AG04449 (cell line): ENCODE results near the gene RAPGEF2.
A peak's percentile ranks its signal among the peaks of the same experiment; 100 is the strongest.
"Not testable (repeated sequence)": the region's sequence is repeated elsewhere in the genome, so short reads cannot be mapped to it uniquely, and the experiment has no call there.

Experiments used
- CTCF ChIA-PET: fragments of 350-600 bp; formaldehyde crosslinking; extraction: SDS; loops from one replicate; lab custom pipeline; 2021; ENCODE audit warnings: antibody characterized with exemption; lab: Yijun Ruan, JAX
- POLR2A ChIA-PET: fragments of 400-600, 350-600 bp; formaldehyde crosslinking; extraction: SDS; loops from one replicate; lab custom pipeline; 2020; ENCODE audit warnings: antibody characterized with exemption, inconsistent platforms; lab: Yijun Ruan, JAX
- DNase-seq: peaks from one replicate; pipeline ENCODE4 v3.0.0-alpha.2; 2010; ENCODE audit warnings: low read depth, low spot score
- H3K4me3 ChIP-seq: 2 replicates; pipeline ENCODE4 v1.5.1; 2011; ENCODE audit warnings: low read depth, mild to moderate bottlenecking, control low read depth, low read length
- TF ChIP-seq, protein P1 (sequence below): IDR thresholded peaks from one replicate; pipeline ENCODE4 v1.5.1; 2011; ENCODE audit warnings: mild to moderate bottlenecking, moderate library complexity, low read length, control low read depth, inconsistent platforms; ENCODE audit not compliant: insufficient read depth; ENCODE audit errors: missing control alignments

The RAPGEF2 gene, protein sequence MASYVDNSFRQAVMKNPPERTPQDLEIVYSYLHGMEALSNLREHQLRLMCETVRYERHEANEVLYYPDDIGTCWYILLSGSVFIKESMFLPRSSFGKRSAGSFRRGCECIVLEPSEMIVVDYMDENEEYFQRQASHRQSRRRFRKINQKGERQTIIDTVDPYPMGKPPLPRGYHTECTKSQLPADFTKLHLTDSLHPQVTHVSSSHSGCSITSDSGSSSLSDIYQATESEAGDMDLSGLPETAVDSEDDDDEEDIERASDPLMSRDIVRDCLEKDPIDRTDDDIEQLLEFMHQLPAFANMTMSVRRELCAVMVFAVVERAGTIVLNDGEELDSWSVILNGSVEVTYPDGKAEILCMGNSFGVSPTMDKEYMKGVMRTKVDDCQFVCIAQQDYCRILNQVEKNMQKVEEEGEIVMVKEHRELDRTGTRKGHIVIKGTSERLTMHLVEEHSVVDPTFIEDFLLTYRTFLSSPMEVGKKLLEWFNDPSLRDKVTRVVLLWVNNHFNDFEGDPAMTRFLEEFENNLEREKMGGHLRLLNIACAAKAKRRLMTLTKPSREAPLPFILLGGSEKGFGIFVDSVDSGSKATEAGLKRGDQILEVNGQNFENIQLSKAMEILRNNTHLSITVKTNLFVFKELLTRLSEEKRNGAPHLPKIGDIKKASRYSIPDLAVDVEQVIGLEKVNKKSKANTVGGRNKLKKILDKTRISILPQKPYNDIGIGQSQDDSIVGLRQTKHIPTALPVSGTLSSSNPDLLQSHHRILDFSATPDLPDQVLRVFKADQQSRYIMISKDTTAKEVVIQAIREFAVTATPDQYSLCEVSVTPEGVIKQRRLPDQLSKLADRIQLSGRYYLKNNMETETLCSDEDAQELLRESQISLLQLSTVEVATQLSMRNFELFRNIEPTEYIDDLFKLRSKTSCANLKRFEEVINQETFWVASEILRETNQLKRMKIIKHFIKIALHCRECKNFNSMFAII (N-terminal part only)

DNA sequence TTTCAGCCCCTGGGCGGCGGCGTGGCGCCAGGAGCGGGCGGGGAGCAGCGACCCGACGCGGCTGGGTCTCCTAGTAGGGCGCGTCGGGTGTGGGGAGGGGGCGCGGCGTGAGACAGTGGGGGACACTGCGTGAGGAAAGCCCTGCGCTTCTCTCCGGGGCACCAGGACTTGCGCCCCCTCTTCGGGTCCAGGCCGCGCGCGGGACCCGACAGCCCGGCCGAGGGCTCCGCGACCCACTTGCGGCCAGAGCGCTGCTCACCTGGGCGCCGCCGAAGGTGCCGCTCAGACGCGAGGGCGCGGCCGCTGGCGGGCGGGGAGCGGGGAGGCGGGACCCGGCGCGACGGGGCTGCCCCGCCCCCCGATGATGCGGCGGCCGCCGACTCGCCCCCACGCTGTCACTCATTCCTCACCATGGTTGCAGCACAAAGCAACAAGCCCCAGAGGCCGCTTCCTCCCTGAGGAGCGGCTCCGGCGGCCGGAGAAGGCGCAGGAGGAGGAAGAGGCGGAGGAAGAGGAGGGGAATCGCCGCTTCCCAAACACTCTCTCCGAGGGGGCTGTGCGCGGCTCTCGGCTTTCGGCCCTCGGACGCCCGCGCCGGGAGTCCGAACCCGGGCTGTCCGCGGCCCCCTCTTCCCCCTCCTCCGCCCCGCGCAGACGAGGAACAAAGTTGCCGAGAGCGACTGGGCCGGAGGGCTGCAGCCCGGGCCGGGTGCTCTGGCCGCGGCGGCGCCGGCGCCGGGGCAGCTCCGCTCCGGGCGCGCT, at the start of gene RAPGEF2:
TSS of gene RAPGEF2 (plus strand) at position 458 of the 762 bp plus-strand sequence. CDS start 1,084 bp downstream, outside the sequence.
- H3K4me3 ChIP-seq = peak within 1 kb of the TSS; percentile 85
- peak; percentile 41 for DNase-seq
- ChIA-PET POLR2A (no interaction called here), CTCF (no interaction called here)
- TF ChIP-seq, protein P1, sequence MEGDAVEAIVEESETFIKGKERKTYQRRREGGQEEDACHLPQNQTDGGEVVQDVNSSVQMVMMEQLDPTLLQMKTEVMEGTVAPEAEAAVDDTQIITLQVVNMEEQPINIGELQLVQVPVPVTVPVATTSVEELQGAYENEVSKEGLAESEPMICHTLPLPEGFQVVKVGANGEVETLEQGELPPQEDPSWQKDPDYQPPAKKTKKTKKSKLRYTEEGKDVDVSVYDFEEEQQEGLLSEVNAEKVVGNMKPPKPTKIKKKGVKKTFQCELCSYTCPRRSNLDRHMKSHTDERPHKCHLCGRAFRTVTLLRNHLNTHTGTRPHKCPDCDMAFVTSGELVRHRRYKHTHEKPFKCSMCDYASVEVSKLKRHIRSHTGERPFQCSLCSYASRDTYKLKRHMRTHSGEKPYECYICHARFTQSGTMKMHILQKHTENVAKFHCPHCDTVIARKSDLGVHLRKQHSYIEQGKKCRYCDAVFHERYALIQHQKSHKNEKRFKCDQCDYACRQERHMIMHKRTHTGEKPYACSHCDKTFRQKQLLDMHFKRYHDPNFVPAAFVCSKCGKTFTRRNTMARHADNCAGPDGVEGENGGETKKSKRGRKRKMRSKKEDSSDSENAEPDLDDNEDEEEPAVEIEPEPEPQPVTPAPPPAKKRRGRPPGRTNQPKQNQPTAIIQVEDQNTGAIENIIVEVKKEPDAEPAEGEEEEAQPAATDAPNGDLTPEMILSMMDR = no peak

DNA sequence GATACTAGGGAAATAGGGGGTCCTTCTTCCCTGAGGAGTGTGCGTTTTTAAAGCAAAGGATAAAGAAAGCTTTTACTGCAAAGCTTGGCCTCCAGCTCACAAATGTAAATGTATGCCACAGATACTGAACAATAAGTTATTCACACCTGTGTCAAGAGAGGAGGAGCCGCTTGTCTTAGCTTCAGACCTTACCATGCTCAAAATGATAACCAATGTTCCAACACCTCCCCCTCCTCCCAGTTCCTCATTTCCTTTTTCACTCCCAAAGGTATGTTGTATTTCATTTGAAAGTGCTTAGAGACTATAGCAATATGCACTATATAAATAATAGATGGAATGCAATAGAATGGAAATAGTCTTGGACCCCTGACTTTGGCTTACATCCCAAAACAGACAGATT, 47.0 kb upstream of the RAPGEF2 start:
- DNase-seq = no peak
- H3K4me3 ChIP-seq = no peak overlapping the region
- ChIA-PET CTCF (no interaction called here), POLR2A (no interaction called here)
- TF ChIP-seq, protein P1 = no peak

DNA sequence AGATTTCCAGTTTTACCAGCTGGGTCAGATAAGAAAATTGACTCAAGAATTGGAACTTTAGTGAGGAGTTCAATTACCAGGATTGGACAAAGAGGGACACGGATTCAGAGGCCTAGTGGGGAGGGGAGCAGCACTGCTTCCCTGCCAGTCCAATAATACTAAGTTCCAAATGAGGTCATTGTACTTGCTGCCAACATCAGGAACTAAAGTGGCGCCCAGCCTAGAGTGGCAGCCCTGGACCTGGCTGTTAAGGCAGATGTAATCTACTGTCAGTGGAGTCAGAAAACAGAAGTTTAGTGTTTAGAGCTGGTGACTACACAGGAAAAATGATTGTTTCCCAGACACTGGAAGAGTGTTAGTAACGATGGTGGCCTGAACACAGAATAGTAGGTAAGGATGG, 42.7 kb upstream of the RAPGEF2 start:
- H3K4me3 ChIP-seq = no peak overlapping the region
- POLR2A ChIA-PET = no interaction called here
- TF ChIP-seq, protein P1 = no peak
- no peak for DNase-seq
- CTCF ChIA-PET = no interaction called here

GRCh38 chr4:159062381-159062780, 40.5 kb upstream of the RAPGEF2 start:
- no peak overlapping the region for H3K4me3 ChIP-seq
- TF ChIP-seq, protein P1 = no peak
- ChIA-PET POLR2A (no interaction called here), CTCF (interaction anchor here (1.2 kb wide), 1 partner anchor 9 kb away, joined by 4 read pairs; no protein-coding TSS in a partner anchor)
- DNase-seq = no peak

- CTCF ChIA-PET = no interaction called here
- POLR2A ChIA-PET = no interaction called here
These were observed 37.2 kb upstream of the RAPGEF2 start for GRCh38 chr4:159065513-159066240.

GRCh38 chr4:159068139-159068538, 34.7 kb upstream of the RAPGEF2 start:
- CTCF ChIA-PET, DNase-seq, H3K4me3 ChIP-seq, POLR2A ChIA-PET: not testable (repeated sequence)

More at GRCh38 chr4:159065513-159066240, 37.2 kb upstream of the RAPGEF2 start:
- DNase-seq = no peak
- no peak overlapping the region for H3K4me3 ChIP-seq
- TF ChIP-seq, protein P1 = no peak
